Activated naive CD4-positive, alpha-beta T cell treated with Interleukin-2 at 50 U/mL for 16 hours (primary cell): ENCODE measurements around the gene COL19A1.

Experiments
- DNase-seq: peaks from one replicate; pipeline ENCODE4 v3.0.0-alpha.2; 2020

The COL19A1 gene

DNA sequence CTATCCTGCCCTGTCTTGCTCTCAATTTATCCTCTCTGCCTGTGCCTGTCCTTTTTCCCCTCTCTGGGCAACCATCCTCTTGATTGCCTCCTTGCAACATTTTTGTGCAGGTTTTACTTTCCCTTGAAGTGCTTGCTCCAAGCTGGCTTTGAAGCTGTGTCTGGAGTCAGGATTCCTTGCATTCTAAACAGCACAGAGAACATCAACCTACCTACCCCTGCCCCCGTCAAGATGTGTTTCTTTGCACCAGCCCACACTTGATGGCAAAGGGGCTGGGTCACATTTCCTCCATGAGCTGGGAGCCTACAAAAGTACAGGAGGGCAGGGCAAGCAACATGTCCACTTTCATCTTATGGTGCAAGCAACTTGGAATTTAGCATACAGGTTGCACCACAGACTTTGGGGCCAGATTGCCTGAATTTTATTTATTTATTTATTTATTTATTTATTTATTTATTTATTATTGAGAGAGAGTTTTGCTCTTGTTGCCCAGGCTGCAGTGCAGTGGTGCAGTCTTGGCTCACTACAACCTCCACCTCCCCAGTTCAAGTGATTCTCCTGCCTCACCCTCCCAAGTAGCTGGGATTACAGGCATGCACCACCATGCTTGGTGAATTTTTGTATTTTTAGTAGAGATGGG, 206.3 kb downstream of the COL19A1 start:
- no peak for DNase-seq

DNA sequence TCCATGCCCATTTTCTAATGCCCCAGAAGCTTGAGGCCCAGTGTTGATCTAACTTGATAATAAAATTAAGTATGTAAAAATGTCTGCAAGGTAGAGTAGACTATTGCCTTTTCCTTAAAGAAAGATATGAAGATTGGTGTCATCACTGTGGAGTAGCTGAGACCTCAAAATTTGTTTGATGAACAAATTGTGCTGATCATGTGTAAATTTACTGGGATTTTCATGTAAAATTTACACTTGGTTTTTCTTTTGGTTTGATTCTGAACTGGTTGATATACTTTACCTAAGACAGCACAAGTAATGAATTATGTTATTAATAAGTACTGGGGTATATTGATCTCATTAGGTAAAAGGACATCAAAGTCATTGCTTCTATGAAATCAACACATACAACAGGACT, 207.3 kb downstream of the COL19A1 start:
- DNase-seq: no peak

DNA sequence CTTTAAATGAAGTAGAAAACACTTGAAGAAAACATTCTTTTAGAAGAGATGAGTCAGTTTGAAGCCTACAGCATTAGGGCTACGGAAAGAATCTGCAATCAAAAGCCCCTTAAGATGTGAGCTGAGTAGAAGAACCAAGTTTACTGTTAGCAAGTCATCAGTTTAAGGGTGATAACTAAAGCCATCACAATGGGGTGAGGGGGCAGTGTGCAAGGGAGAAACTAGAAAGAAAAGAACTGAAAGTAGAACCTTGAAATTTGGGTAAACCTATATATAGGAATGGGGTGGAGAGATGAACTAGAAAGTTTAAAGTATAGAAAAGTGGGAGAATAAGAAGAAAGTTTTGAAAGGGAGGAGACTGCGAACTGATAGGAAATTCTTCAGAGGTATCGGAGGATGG, 212.9 kb downstream of the COL19A1 start:
- DNase-seq: no peak

DNA sequence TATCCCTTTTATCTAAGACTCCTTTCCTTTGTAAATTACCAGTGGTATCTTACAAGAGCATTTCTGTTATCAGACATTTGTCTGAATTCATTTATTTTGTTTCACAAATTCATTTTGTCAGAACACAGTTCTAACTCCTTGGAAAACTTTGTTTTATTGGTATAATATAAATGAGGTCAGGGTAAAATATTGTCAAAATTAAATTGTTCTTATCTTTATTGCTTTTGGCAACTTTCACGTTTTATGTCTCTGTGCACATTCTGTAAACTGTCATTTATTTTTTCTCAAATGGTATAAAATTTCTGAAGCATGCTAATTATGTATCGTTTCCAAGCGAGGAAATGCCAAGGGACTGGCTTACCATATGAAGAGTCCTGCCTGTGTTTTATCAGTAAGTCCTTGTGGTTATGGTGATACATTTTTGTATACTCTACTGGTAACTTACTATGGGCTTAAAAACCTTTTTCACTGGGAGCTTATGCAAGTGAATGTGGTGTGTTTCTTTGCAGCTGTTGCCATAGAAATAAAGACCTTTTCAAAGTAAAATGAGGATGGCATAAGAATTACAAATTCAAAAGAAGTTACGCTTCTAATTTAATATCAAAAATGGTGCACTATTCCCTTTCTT, 214.2 kb downstream of the COL19A1 start:
- no peak for DNase-seq

DNA sequence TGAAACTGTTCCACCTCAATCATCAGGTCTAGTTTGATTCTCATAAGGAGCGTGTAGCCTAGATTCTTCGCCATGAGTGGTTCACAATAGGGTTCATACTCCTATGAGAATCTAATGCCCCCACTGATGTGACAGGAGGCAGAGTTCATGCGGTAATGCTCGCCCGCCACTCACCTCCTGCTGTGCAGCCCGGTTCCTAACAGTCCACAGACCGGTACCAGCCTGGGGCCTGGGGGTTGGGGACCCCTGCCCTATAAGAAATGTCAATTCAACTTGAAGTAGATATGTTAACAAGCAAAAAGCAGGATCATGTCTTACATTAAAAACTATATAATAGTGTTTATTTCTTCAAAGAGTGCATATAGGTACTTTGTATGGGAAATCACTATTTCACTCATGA, 216.5 kb downstream of the COL19A1 start:
- DNase-seq: no peak

DNA sequence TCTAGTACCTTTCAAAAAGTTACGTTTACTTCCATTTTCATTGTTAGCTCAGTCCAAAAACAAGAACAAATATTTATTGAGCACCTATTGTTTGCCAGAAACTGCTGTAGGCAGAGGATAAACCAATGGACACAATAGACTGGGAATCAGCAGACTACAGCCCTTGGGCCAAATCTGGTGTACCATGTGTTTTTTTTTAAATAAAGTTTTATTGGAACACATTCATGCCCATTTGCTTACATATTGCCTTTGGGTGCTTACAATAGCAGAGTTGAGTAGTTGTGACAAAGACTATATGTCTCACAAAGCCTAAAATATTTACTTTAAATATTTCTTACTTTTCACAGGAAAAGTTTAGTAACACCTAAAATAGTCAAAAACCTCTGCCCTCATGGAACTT, 220.4 kb downstream of the COL19A1 start:
- no peak for DNase-seq

DNA sequence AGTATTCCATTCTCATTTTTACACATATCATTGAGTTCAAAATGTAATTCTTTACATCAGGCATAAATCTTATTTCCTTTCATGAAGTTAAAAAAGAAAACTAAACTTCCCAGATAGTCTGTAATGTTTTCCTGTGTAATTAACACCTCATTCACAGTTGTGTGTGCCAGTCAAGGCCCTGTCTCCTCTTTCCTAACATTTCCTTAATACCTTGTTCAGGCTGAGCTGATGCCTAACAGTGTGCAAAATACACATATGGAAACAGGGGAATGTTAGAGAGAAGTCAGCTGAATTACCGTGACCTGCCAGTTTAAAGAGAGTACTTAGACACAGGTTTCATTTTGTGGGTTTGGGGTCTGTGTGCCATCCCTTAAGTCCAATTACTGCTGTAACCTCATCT, 227.8 kb downstream of the COL19A1 start:
- DNase-seq: no peak

DNA sequence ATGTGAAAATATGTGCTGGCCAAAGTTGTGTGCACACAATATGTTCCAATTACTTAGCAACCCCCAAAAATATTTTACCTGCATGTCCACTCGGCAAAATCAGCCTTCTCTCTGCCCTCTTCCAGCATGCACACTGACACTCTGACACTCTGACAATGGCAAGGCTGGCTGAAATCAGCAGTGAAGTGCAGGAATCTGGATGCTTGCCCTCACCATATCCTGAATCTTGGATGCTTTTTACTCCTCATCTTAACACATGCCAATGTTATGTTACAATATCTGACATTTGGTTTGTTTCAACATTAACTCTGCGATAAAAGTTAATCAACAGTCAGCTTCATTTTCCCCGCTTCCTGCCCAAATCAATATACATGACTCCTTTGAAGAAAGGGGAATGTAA, 233.4 kb downstream of the COL19A1 start:
- DNase-seq: no peak

DNA sequence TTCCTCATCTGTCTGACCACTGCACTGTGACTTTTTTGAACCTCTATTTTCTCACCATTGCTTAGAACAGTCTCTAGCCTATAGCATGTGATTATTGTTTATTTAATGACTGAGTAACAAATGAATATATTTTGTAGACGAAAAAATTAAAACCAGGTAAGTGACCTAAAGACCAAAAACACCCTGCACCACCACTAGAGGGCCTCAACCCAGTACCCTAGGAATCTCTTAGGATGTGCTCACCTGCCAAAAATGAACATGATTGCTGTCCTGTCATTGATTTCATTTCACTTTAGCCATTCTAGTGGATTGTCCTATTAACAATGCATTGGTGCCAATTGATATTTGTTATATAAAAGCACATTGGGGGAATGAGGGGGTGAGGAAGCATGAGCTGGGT, 237.4 kb downstream of the COL19A1 start:
- DNase-seq: no peak

DNA sequence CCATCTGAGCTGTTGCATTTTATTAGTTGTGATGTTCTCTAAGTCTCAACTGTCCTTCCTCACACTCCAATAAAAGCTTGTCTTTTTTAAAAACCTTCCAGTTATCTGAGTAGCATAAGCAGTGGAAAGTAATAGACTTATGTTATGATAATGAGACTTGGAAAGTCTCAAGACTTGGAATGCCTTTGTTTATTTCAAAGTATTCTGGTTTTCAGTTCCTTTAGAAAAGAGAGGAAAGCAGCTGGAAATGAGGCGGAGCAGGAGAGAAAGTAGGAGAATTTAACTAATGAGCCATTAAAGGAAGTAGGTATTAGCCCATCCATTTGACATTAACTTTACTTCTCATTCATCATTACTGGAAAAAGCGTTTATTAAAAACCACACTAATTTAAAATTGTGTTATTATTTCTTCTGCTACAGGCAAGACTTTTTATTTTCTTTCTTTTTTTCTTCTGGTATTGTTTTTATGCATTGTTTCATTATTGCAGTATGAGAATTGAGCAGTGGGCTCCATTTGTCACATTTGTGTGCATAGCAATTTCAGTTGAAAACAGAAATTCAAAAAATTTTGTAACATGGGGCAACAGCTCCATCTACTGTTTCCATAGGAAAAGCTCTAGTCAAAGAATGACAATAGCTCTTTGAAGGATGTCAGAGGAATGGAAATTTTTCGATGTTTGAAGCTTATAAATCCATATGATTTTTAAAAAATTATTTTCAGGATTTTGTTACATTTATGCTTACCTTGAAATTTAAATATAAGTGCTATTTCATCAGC, 241.7 kb downstream of the COL19A1 start:
- no peak for DNase-seq

DNA sequence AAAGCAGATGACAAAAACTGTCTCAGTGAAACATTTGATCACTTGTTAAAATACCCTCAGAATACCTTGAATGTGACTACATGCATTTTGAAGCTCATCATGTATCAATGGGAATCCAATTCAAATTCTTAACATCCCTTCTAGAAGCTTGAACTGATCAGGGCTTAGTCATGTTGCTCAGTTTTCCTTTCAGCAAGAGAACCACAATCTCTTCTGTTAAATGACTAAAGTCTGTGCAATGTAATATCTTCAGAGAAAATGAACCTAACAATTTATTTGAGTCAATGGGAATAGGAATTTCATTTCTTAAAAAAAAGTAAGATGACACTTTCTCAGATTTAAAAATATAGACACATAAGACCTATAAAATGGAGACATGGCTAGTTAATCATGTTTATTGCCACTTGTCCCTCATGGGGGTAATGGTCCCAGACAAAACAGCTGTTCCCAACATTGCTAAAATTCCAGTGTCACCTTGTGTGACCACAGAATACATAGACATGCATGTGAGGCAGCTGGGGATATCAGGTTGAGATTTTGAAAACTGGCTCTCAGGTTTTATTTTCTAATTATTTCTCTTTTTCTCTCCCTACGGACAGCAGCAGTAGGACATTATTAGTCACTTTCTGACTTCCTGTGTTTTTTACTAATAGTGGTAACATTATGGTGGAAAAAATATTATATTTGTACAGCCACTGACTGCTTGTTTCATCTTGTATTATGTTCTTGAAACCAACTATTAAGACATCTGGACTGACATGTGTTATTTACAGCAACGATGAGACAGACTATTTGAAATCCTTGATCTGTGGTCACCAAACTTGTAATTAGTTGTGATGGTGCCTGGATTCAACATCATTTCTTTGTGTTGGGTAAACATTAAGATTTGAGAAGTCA, 244.0 kb downstream of the COL19A1 start:
- no peak for DNase-seq

DNA sequence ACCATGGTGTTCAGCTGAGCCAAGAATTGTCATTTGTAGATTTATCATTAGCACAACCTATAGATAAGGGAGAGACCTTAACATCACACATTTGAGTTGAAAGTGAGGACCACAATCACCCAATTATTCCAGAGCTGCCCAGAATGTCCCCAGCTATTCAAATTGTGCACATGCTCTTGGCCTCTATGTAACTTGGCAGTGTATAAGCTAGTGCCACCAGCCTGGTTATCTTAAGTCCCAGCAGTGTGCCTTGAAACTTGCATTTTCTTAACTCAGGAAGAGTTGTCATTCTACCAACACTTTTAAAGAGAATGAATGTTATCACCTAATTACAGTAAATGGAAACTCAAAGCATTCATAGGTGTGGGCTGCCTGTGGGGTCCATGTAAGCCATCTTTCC, 245.4 kb downstream of the COL19A1 start:
- no peak for DNase-seq

DNA sequence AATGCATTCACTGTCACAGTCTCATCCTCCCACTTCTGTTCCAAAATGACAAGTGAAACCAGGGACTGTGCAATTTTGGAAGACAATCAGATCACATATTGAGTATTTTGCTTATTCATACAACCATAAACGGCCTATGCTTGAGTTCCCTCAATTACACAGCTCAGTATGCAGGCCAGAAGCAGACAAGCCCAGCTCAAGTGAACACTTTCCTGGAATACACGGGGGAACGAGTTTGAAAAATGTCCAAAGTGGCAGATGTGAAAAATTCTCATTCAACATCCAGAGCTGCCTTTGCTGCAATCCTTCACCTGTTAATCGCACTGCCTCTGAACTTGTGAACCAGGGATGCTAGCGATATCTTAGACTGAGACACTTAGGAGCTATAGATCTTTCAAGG, 246.4 kb downstream of the COL19A1 start:
- DNase-seq: no peak

DNA sequence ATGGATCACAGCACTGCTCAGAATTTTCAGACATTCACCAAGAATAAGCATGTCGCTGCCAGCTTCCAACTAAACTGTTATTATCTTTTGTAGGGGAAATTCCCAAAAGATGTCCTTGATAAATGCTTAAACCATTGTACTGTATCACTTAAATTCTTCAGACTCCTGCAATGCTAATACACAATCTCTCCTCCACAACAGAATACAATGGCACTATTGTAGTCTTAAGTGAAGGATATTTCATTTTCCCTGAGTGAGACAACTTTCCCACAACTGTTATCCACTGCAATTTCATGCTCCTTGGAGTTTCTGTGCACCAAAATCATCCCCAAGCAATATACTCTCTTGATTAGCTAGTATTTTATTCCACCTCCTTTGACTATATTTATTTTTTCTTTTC, 246.8 kb downstream of the COL19A1 start:
- no peak for DNase-seq

DNA sequence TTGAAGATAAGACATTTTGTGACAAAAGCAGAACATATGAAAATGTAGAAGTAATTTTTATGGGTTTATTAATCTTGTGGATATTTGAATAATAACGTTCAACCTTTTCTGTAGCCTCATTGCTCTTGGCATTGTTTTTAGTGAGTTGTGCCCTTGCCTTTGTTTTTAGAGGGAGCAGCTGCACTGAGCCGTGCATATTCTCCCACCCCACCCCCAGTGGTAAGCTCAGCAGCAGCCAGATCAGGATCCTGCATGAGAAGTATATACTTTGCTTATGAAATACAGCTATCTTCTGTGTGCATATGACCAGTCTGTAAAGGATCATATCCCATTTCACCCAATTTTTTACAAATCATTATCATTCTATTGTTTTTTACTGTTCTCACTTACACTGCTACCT, 252.3 kb downstream of the COL19A1 start:
- DNase-seq: no peak

DNA sequence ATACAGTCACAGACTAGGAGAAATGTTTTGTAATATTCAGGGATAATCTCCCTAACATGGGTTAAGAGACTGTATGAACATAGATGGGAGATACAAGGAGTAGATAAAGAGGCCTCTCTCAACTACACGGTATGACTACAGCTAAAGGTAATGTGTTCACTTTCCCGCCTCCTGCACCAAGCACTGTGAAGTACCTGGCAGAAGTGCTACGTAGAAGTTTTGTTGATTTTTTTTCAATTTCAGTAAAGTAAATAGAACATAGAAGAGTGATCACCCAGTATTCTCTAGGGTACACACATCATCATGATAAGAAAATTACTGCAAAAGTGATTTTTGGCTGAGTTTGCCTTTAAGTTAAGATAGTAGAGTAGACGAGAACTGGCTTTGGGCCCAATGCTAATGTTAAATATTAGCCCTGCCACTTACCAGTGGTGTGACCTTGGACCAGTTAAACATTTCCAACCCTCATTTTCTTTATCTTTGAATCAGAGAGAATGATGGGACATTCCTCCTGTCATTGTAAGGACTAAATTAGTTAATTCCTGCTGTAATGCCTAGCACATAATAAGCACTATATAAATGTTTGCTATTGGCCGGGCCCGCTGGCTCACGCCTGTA, 253.0 kb downstream of the COL19A1 start:
- DNase-seq: no peak

DNA sequence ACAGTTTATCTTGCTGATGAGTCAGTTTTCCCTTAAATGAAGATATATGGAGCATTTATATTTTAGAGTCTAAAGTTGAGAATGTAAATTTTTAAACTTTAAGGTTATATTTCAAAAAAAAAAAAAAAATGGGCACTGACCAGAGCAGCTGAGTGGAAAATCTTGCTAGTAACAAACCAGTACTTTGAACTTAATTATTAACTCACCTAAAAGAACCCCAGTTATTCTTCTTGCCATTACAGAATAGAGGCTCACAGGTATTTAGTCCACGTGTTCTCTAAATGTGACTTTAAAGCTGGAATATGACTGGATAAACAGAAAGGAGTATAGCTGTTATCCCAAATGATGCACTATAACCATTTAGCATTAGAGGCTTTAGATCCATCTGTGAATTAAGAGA, 258.1 kb downstream of the COL19A1 start:
- no peak for DNase-seq

DNA sequence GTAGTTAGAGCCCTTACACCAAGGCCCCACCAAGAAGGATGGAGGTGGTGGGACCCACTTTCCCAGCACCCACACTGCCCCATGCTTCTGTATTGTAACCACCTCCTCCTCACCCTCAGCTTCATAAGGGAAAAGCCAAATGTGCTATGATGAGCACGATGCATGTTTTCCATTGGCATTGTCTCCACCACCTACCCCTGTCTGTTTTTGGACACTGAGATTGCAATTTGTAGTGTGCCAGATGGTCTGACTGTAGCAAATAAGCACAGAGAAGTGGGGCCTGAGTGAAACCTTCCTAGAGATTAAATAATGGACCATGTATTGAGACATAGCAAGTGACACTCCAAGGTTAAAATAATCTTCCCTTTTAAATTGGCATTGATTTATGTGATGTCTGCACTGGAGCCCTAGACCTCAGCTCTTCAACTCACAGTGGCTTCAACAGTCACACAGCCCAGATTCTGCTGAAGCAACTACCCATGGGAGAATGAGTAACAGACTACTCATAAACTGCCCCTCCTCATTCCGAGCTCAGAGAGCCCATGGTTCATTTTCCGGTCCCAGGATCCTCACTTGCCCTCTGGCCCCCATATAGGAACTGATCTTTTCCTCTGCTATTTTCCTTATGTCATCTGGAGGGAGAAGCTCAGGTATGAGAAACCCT, 258.7 kb downstream of the COL19A1 start:
- DNase-seq: no peak

DNA sequence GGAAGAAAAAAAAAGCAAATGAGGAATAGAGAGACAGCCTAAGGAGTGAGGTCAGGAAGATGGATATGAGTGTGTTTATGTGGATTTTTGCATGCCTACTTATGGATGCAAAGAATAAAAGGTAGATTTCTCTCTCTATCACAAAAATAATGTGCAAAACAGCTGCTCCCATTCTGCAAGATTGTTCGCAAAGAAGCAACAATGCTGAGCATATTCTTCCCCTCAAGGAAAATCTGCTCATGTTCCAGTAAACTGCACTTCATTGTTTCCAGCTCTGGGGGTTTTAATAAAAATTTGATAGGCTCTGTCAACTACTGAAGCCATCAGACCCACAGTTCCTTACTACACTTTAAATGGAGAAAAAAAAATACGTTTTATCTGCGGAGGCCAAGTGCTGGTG, 259.2 kb downstream of the COL19A1 start:
- DNase-seq: no peak

DNA sequence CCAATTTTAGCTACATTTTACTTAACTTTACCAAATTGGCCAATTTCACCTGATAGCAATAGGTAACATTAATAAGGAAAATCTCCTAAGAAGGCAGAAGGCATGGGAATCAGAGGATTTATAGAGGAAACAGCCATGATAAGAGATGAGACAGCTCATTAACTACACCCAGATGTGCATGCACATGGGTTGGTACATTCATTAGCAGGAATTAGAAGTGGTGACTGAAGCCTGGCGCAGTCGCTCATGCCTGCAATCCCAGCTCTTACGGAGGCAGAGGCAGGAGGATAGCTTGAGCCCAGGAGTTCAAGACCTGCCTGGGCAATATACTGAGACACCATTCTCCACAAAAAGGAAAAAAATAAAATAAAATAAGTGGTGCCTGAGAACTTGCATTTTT, 263.0 kb downstream of the COL19A1 start:
- DNase-seq: no peak

DNA sequence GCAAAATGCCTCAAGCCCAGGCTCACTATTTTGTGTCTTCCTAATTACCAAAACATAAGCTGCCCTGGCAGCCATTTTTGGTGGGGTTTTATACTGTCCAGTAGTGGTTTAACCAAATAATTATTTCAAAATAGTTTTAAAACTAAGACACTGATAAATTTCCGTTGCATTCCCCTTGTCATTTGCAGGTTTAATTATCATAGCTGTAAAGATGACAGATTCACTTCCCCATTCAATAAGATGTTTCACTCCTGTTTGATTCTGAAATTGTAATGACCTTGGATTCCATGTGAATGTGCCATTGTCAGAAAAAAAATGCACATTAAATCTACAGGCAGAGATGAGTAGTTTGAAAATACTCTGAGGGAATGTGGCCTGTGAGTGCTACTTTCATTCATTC, 264.5 kb downstream of the COL19A1 start:
- DNase-seq: no peak

DNA sequence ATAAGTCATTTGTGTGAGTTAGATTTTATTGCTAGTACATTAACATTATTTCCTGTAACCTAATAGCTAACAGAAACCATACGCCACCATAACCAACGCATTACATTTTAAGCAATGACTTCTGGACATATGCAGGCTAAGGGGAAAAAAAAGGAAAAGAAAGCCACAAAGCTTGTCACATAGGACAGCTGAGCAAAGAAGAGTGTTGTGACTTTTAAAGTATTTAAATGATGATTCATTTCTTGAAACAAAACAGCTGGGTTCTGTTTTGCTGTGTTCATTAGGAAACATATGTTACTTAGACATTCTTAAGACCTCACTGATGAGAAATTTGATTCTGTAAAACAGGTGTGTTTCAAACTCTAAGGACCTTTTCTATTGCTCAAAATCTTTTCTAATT, 265.2 kb downstream of the COL19A1 start:
- DNase-seq: no peak
